CD4-positive, alpha-beta T cell (primary cell): ENCODE data around the gene GTF2F1. TPM values are rescaled to one million over a fixed set of nuclear protein-coding genes. Genes with fewer than 3 reads are reported as not detected.
A peak's percentile ranks its signal among the peaks of the same experiment; 100 is the strongest.

Experiments
- ATAC-seq: fragments of 200-7000 bp; cut with Tn5 transposase; one replicate; pipeline ENCODE4 v1.10.0; 2022; ENCODE audit warnings: mild to moderate bottlenecking; ENCODE audit not compliant: poor library complexity
- CTCF ChIA-PET: fragments of 350-600 bp; sonication (Branson Sonifier 250); formaldehyde crosslinking; loops from one replicate; lab custom pipeline; 2021; ENCODE audit warnings: antibody characterized with exemption, inconsistent platforms; lab: Charles Lee
- POLR2A ChIA-PET: fragments of 350-600 bp; sonication (Branson Sonifier 250); formaldehyde crosslinking; loops from one replicate; lab custom pipeline; 2021; ENCODE audit warnings: antibody characterized with exemption, inconsistent platforms; lab: Charles Lee
- DNase-seq, 14 experiments: peaks; one replicate each; pipeline ENCODE4 v3.0.0-alpha.2; 2013 to 2020; ENCODE audit warnings: mixed read lengths in 2 of 14
- H3K27ac ChIP-seq, 2 donors: one replicate each; pipeline versions ENCODE4 v1.5.1 to v1.7.0; 2013; ENCODE audit warnings: low read length in 2 of 2, low read depth in 1 of 2, mild to moderate bottlenecking in 1 of 2
- H3K27me3 ChIP-seq, 2 experiments: 1 replicate in 1 of 2; 2 replicates in 1 of 2; pipeline versions ENCODE4 v1.6.1 to v1.7.0; 2013; ENCODE audit warnings: low read length in 2 of 2, control low read depth in 1 of 2, mild to moderate bottlenecking in 1 of 2, moderate library complexity in 1 of 2; ENCODE audit not compliant: insufficient read depth in 2 of 2, control insufficient read depth in 1 of 2
- H3K36me3 ChIP-seq: one replicate; pipeline ENCODE4 v1.6.1; 2013; ENCODE audit warnings: low read length, control low read depth; ENCODE audit not compliant: insufficient read depth
- H3K4me1 ChIP-seq: one replicate; pipeline ENCODE4 v1.6.1; 2013; ENCODE audit warnings: low read length, control low read depth; ENCODE audit not compliant: insufficient read depth
- H3K4me3 ChIP-seq: one replicate; pipeline ENCODE4 v1.5.1; 2013; ENCODE audit warnings: mild to moderate bottlenecking, low read length, moderate library complexity
- H3K9me3 ChIP-seq, 2 experiments: 1 replicate in 1 of 2; 2 replicates in 1 of 2; pipeline versions ENCODE4 v1.6.1 to v1.7.0; 2013; ENCODE audit warnings: low read length in 2 of 2, mild to moderate bottlenecking in 2 of 2, control low read depth in 1 of 2, moderate library complexity in 1 of 2; ENCODE audit not compliant: control insufficient read depth in 1 of 2, insufficient read depth in 1 of 2
- H3K27ac Mint-ChIP-seq: one replicate; pipeline ENCODE4 v1.8.0; 2020; ENCODE audit warnings: mixed read lengths
- H3K27me3 Mint-ChIP-seq: one replicate; pipeline ENCODE4 v1.8.0; 2021; ENCODE audit warnings: mixed read lengths
- H3K36me3 Mint-ChIP-seq: one replicate; pipeline ENCODE4 v1.8.0; 2021; ENCODE audit warnings: low read depth, mixed read lengths
- H3K4me1 Mint-ChIP-seq: one replicate; pipeline ENCODE4 v1.8.0; 2021; ENCODE audit warnings: low read depth, mixed read lengths
- H3K4me3 Mint-ChIP-seq: one replicate; pipeline ENCODE4 v1.8.0; 2020; ENCODE audit warnings: mild to moderate bottlenecking, mixed read lengths
- H3K9me3 Mint-ChIP-seq: one replicate; pipeline ENCODE4 v1.8.0; 2020; ENCODE audit warnings: mixed read lengths
- intact Hi-C, 2 experiments: fragments of 100-400 bp; cut with DNase I in 1 of 2; cut with micrococcal nuclease in 1 of 2; formaldehyde crosslinking; loops; one replicate each; pipeline versions ENCODE4 v1.15.1 to v1.9.0; 2023 to 2025; cut with DNase I, micrococcal nuclease
- total RNA-seq, 174 experiments: library from RNA in 2 of 174; stranded (reverse) in 2 of 174; gene quantifications; one replicate each; pipeline ENCODE4 v1.2.3 and lab custom pipeline; 2021 to 2026
- TF ChIP-seq, protein P1 (sequence below): fragments of 200-600 bp; IDR thresholded peaks from one replicate; pipeline ENCODE4 v1.8.0; 2022; ENCODE audit warnings: antibody characterized with exemption, mild to moderate bottlenecking

Gene GTF2F1
- total RNA-seq, 2 experiments from 2014 or later: 56.1 to 61.1 TPM

GRCh38 chr19:6396305-6396704, 3.3 kb upstream of the GTF2F1 start:
- Mint-ChIP-seq H3K27ac (no peak overlapping the region), H3K27me3 (no peaks in the 10 kb centered on the region), H3K4me3 (no peak overlapping the region), H3K36me3 (peaks cover 25% of the 10 kb centered on the region), H3K9me3 (no peaks in the 10 kb centered on the region), H3K4me1 (peaks cover 24% of the 10 kb centered on the region)
- peaks cover 24% of the 10 kb centered on the region for H3K4me1 ChIP-seq
- ATAC-seq (no peak), DNase-seq (no peak)
- peaks cover 5% of the 10 kb centered on the region for H3K36me3 ChIP-seq
- no peak overlapping the region for H3K4me3 ChIP-seq
- H3K27me3 ChIP-seq: no peaks in the 10 kb centered on the region
- H3K9me3 ChIP-seq: no peaks in the 10 kb centered on the region
- CTCF ChIA-PET: no interaction called here
- H3K27ac ChIP-seq: no peak overlapping the region
- TF ChIP-seq, protein P1, sequence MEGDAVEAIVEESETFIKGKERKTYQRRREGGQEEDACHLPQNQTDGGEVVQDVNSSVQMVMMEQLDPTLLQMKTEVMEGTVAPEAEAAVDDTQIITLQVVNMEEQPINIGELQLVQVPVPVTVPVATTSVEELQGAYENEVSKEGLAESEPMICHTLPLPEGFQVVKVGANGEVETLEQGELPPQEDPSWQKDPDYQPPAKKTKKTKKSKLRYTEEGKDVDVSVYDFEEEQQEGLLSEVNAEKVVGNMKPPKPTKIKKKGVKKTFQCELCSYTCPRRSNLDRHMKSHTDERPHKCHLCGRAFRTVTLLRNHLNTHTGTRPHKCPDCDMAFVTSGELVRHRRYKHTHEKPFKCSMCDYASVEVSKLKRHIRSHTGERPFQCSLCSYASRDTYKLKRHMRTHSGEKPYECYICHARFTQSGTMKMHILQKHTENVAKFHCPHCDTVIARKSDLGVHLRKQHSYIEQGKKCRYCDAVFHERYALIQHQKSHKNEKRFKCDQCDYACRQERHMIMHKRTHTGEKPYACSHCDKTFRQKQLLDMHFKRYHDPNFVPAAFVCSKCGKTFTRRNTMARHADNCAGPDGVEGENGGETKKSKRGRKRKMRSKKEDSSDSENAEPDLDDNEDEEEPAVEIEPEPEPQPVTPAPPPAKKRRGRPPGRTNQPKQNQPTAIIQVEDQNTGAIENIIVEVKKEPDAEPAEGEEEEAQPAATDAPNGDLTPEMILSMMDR: no peak
- intact Hi-C loops: loop anchor here in 1 of 2 experiments (10.0 kb wide), 1 partner anchor 108 kb away; the partner anchor contains the start of gene TUBB4A
- POLR2A ChIA-PET: no interaction called here

DNA sequence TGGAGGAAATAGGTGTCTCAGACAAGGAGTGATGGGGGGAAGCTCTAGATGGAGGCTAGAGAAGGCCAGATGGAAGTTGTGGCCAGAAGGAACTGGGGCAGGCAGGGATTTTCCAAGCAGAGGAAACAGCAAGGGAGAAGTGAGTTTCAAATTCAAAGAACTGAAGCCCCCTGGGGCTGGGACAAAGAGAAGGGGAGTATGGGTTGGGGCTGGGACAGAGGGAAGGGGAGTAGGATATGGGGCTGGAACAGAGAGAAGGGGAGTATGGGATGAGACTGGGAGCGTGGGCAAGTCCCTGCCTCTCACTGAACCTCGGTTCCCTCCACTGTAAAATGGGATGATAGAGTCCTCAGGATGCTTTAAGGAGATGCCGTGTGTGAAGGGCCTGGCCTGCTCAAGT, 1.9 kb upstream of the GTF2F1 start:
- peak overlapping the region; percentile 97 for H3K4me3 Mint-ChIP-seq
- Histone ChIP-seq H3K4me1 (peaks cover 29% of the 10 kb centered on the region), H3K4me3 (no peak overlapping the region), H3K27ac (no peak overlapping the region), H3K36me3 (peaks cover 12% of the 10 kb centered on the region), H3K27me3 (no peaks in the 10 kb centered on the region), H3K9me3 (no peaks in the 10 kb centered on the region)
- H3K27me3 Mint-ChIP-seq: no peaks in the 10 kb centered on the region
- ChIA-PET CTCF (no interaction called here), POLR2A (no interaction called here)
- ATAC-seq (no peak), DNase-seq (no peak)
- intact Hi-C loops: loop anchor here in 1 of 2 experiments (10.0 kb wide), 1 partner anchor 110 kb away; the partner anchor contains the start of gene TUBB4A
- H3K9me3 Mint-ChIP-seq: no peaks in the 10 kb centered on the region
- TF ChIP-seq, protein P1: no peak
- peaks cover 29% of the 10 kb centered on the region for H3K4me1 Mint-ChIP-seq
- peak overlapping the region; percentile 99 for H3K27ac Mint-ChIP-seq
- peaks cover 36% of the 10 kb centered on the region for H3K36me3 Mint-ChIP-seq

DNA sequence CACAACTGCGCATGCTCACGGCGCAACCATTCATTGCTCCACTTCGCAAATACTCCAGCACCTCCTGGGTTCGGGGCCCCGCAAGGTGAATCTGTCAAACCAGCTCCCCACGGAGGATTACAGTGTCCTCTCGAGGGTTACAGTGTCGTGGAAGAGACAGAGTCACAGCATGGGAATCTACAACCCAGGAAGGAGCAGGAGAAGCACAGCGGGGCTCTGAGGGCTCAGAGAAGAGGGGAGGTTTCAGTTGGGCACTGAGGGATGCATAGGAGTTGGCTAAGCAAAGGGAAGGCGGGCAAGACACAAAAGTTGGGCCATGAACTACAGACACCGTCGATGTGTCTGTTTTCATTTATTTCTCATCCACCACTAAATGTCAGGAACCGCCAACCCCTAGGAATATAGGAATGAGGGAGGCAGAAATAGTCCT, 1.0 kb upstream of the GTF2F1 start:
- intact Hi-C loops: loop anchor here (1.0 to 10.0 kb wide), 9 partner anchors 21 to 195 kb away; partner anchors contain the start of genes ALKBH7 (in 1 of the 2), CLPP (in 1 of the 2), KHSRP (in 1 of the 2) and TUBB4A (in 1 of the 2)
- peaks cover 42% of the 10 kb centered on the region for H3K36me3 Mint-ChIP-seq
- peak overlapping the region; percentile 99 for H3K27ac Mint-ChIP-seq
- no peaks in the 10 kb centered on the region for H3K9me3 Mint-ChIP-seq
- H3K27me3 ChIP-seq: no peaks in the 10 kb centered on the region
- peaks cover 20% of the 10 kb centered on the region for H3K36me3 ChIP-seq
- H3K4me3 Mint-ChIP-seq: peak overlapping the region; percentile 97
- H3K27ac ChIP-seq: peak overlapping the region; percentile 89 to 98
- DNase-seq (peak in 8 of 14 experiments; percentile 61 to 89 (median 68)), ATAC-seq (no peak)
- H3K4me1 ChIP-seq: peaks cover 29% of the 10 kb centered on the region
- TF ChIP-seq, protein P1: no peak
- H3K4me1 Mint-ChIP-seq: peaks cover 29% of the 10 kb centered on the region
- no peaks in the 10 kb centered on the region for H3K27me3 Mint-ChIP-seq
- POLR2A ChIA-PET: interaction anchor here (2.6 to 3.4 kb wide), 3 partner anchors 22 to 32 kb away, joined by 21 to 29 read pairs (median 27); partner anchors contain the start of genes ALKBH7, CLPP and KHSRP
- no peaks in the 10 kb centered on the region for H3K9me3 ChIP-seq
- CTCF ChIA-PET: no interaction called here
- H3K4me3 ChIP-seq: peak overlapping the region; percentile 78
